Hematopoietic multipotent progenitor cell treated with erythropoietin and hydrocortisone succinate and interleukin-3 and kit ligand, for 8 days (in vitro differentiated cells): ENCODE data around the gene PPP2R5C.

ENCODE experiments used
- DNase-seq: peaks from one replicate; pipeline ENCODE4 v3.0.0-alpha.2; 2015

PPP2R5C gene

GRCh38 chr14:101975231-101975630 is 213.7 kb downstream of the PPP2R5C start:
- no peak for DNase-seq
